ENCODE data around the gene STEAP2.
"Not testable (repeated sequence)": the region's sequence is repeated elsewhere in the genome, so short reads cannot be mapped to it uniquely, and the experiment has no call there.

Gene STEAP2

DNA sequence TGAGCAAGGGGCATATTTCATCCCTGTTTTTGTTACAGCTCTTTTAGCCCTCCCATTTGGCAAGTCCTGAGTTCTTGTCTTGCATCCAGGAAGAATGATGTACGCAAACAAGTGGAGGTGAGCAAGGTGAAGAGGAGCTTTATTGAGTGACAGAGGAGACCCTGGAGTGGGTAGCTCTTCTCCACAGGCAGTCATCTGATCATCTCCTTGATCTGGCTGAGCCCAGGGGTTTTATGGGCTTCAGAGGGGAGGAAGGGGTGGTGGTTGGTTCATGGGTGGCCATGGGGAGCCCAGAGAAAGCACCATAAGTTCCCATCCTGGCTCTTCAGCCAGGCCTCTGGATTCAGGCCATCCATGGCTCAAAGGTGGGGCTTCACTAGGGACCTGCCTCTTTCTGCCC, 35.3 kb upstream of the STEAP2 start:
- no peaks in the 10 kb centered on the region for H3K27me3 ChIP-seq (ENCODE audit: control insufficient read depth in 5 of 5, insufficient read depth in 4 of 5, low read length in 5 of 5)
- H3K36me3 ChIP-seq (ENCODE audit: control insufficient read depth in 5 of 5, insufficient read depth in 5 of 5, low read length in 5 of 5): no peaks in the 10 kb centered on the region
- H3K9me3 ChIP-seq (ENCODE audit: control insufficient read depth in 5 of 5, low read length in 5 of 5): no peaks in the 10 kb centered on the region
- no peak overlapping the region for H3K27ac ChIP-seq (ENCODE audit: low read depth, low read length)
- H3K4me1 ChIP-seq (ENCODE audit: control insufficient read depth in 5 of 5, insufficient read depth in 5 of 5, low read length in 5 of 5): no peaks in the 10 kb centered on the region
- H3K9ac ChIP-seq (ENCODE audit: low read length in 5 of 5): no peak overlapping the region
- H3K4me3 ChIP-seq (ENCODE audit: low read depth in 1 of 5, low read length in 5 of 5): no peak overlapping the region

DNA sequence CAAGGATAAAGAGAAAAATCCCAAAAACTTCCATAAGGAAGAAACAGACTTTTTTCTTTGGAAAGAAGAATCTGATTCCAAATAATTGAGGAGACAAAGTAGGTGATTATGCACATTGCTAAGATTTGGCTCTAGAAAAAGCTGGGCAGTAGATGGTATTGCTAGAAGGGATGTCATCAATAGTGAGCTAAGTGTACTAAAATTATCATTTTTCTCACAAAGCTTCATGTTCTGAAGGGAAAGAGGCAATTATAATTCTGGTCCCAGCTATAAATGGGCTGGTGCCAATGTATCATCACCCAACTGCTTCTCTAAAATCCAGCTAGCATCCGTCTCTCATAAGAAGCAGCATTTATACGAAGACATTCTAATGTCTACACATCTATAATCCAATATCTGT, 33.4 kb upstream of the STEAP2 start:
- Histone ChIP-seq H3K27me3 (ENCODE audit: control insufficient read depth in 5 of 5, insufficient read depth in 4 of 5, low read length in 5 of 5) (no peaks in the 10 kb centered on the region), H3K27ac (ENCODE audit: low read depth, low read length) (no peak overlapping the region), H3K4me3 (ENCODE audit: low read depth in 1 of 5, low read length in 5 of 5) (no peak overlapping the region), H3K9me3 (ENCODE audit: control insufficient read depth in 5 of 5, low read length in 5 of 5) (no peaks in the 10 kb centered on the region), H3K36me3 (ENCODE audit: control insufficient read depth in 5 of 5, insufficient read depth in 5 of 5, low read length in 5 of 5) (no peaks in the 10 kb centered on the region), H3K4me1 (ENCODE audit: control insufficient read depth in 5 of 5, insufficient read depth in 5 of 5, low read length in 5 of 5) (no peaks in the 10 kb centered on the region), H3K9ac (ENCODE audit: low read length in 5 of 5) (no peak overlapping the region)

DNA sequence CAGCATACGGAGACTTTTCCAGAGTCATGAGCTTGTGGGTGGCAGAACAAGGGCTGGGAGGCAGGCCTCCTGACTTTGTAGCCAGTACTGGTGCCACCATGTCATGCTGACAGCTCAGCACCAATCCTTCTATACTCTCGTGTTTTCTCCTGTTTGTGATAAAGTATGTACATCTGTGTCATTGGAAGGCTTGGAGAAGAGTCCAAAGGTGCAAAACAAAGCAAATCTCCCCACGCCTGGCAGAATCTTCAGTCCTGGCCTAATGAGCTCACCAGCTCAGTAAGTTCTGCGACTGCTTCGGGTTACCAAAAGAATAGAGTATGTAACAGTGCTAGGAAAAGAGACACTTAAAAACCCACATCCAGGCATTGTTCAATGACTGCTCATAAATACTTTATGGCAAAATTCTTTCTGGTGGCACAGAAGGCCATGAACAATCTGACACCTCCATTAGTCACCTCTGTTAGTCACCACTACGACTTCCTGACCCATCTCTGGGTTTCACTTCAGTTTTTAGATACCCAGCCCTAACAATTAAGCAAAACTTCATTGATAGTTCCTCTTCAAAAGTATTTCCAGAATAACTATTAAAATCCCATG, 32.8 kb upstream of the STEAP2 start:
- no peak overlapping the region for H3K27ac ChIP-seq (ENCODE audit: low read depth, low read length)
- H3K4me1 ChIP-seq (ENCODE audit: control insufficient read depth in 5 of 5, insufficient read depth in 5 of 5, low read length in 5 of 5): no peaks in the 10 kb centered on the region
- no peak overlapping the region for H3K4me3 ChIP-seq (ENCODE audit: low read depth in 1 of 5, low read length in 5 of 5)
- H3K36me3 ChIP-seq (ENCODE audit: control insufficient read depth in 5 of 5, insufficient read depth in 5 of 5, low read length in 5 of 5): no peaks in the 10 kb centered on the region
- no peak overlapping the region for H3K9ac ChIP-seq (ENCODE audit: low read length in 5 of 5)
- no peaks in the 10 kb centered on the region for H3K27me3 ChIP-seq (ENCODE audit: control insufficient read depth in 5 of 5, insufficient read depth in 4 of 5, low read length in 5 of 5)
- no peaks in the 10 kb centered on the region for H3K9me3 ChIP-seq (ENCODE audit: control insufficient read depth in 5 of 5, low read length in 5 of 5)

DNA sequence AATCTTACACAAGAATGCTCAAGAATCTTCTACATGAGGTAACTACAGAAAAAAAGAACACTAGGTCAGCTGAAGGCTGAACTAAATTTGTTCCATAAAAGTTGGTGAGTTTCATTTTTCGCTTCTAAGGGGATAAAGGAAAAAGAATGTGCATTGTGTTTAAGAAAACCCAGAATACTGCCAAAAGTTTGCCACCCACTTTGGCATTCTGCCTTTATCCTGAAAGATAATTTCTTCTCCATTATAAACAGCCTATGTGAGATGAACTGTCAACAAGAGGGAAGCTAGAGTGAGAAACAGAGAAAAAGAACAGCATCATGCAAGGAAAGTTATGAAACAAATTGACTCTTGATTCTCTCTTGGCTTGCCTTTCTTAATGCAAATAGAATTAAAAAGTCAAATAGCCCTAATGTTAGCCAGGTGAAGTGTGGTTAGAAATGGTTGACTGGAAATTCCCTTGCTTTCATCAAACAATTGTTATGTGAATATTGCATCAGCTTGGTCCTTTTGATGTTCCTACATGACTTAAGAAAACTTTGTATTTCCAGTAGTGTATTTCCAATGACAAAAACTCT, 31.4 kb upstream of the STEAP2 start:
- Histone ChIP-seq H3K4me1 (ENCODE audit: control insufficient read depth in 5 of 5, insufficient read depth in 5 of 5, low read length in 5 of 5) (peaks cover 0 to 4% (median 0%) of the 10 kb centered on the region in 5 donors), H3K36me3 (ENCODE audit: control insufficient read depth in 5 of 5, insufficient read depth in 5 of 5, low read length in 5 of 5) (no peaks in the 10 kb centered on the region), H3K27me3 (ENCODE audit: control insufficient read depth in 5 of 5, insufficient read depth in 4 of 5, low read length in 5 of 5) (no peaks in the 10 kb centered on the region), H3K4me3 (ENCODE audit: low read depth in 1 of 5, low read length in 5 of 5) (no peak overlapping the region), H3K9ac (ENCODE audit: low read length in 5 of 5) (no peak overlapping the region), H3K27ac (ENCODE audit: low read depth, low read length) (no peak overlapping the region), H3K9me3 (ENCODE audit: control insufficient read depth in 5 of 5, low read length in 5 of 5) (no peaks in the 10 kb centered on the region)

DNA sequence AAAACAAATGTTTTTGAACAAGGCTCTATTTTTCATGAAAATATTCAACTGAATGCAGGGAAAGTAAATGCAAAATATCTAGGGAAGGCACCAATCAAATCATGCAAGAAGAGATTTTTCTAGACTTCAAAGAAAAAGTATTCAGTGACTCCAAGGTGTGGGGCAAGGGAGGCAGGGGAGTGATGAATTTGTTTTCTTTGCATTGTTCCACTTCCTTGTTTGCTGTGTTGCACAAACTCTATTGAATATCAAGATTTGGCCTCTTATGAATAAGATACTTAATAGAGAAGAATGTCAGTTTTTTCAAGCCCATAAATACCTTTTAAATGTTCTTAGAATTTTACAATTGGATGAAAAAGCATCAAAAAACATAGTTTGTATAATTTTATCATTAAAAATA, 30.9 kb upstream of the STEAP2 start:
- no peaks in the 10 kb centered on the region for H3K9me3 ChIP-seq (ENCODE audit: control insufficient read depth in 5 of 5, low read length in 5 of 5)
- peaks cover 0 to 4% (median 0%) of the 10 kb centered on the region in 5 donors for H3K4me1 ChIP-seq (ENCODE audit: control insufficient read depth in 5 of 5, insufficient read depth in 5 of 5, low read length in 5 of 5)
- no peaks in the 10 kb centered on the region for H3K27me3 ChIP-seq (ENCODE audit: control insufficient read depth in 5 of 5, insufficient read depth in 4 of 5, low read length in 5 of 5)
- H3K9ac ChIP-seq (ENCODE audit: low read length in 5 of 5): no peak overlapping the region
- no peak overlapping the region for H3K27ac ChIP-seq (ENCODE audit: low read depth, low read length)
- no peaks in the 10 kb centered on the region for H3K36me3 ChIP-seq (ENCODE audit: control insufficient read depth in 5 of 5, insufficient read depth in 5 of 5, low read length in 5 of 5)
- no peak overlapping the region for H3K4me3 ChIP-seq (ENCODE audit: low read depth in 1 of 5, low read length in 5 of 5)

DNA sequence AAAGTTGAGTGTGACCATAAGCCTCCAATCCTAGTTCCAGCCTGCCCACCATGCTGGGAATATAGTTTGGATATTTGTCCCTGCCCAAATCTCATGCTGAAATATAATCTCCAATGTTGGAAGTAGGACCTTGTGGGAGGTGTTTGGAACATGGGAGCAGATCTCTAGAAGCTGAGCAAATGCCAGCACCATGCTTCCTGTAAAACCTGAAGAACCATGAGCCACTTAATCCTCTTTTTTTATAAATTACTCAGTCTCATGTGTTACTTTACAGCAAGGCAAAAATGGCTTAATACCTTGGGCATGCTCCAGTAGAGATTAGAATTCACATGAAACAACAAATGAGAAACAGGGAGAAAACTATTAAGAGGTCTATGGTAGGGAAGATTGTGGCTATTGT, 30.1 kb upstream of the STEAP2 start:
- H3K4me3 ChIP-seq (ENCODE audit: low read depth in 1 of 5, low read length in 5 of 5): no peak overlapping the region
- H3K27ac ChIP-seq (ENCODE audit: low read depth, low read length): no peak overlapping the region
- H3K4me1 ChIP-seq (ENCODE audit: control insufficient read depth in 5 of 5, insufficient read depth in 5 of 5, low read length in 5 of 5): peaks cover 0 to 4% (median 0%) of the 10 kb centered on the region in 5 donors

DNA sequence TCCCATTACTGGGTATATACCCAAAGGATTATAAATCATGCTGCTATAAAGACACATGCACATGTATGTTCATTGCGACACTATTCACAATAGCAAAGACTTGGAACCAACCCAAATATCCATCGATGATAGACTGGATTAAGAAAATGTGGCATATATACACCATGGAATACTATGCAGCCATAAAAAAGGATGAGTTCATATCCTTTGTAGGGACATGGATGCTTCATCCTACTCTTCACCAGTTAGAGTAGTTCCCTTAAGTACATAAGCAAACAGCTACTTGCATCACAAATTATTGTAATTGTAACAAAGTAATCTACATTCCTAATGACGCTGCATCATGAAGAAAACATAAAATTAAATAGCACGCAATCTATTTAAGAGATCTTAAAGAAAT, 25.2 kb upstream of the STEAP2 start:
- not testable (repeated sequence) for H3K4me3 ChIP-seq (ENCODE audit: low read depth in 1 of 5, low read length in 5 of 5); H3K27me3 ChIP-seq (ENCODE audit: control insufficient read depth in 5 of 5, insufficient read depth in 4 of 5, low read length in 5 of 5); H3K9ac ChIP-seq (ENCODE audit: low read length in 5 of 5); H3K4me1 ChIP-seq (ENCODE audit: control insufficient read depth in 5 of 5, insufficient read depth in 5 of 5, low read length in 5 of 5); H3K9me3 ChIP-seq (ENCODE audit: control insufficient read depth in 5 of 5, low read length in 5 of 5); H3K36me3 ChIP-seq (ENCODE audit: control insufficient read depth in 5 of 5, insufficient read depth in 5 of 5, low read length in 5 of 5); H3K27ac ChIP-seq (ENCODE audit: low read depth, low read length)

More for the DNA sequence above, 30.1 kb upstream of the STEAP2 start:
- no peaks in the 10 kb centered on the region for H3K27me3 ChIP-seq (ENCODE audit: control insufficient read depth in 5 of 5, insufficient read depth in 4 of 5, low read length in 5 of 5)
- H3K36me3 ChIP-seq (ENCODE audit: control insufficient read depth in 5 of 5, insufficient read depth in 5 of 5, low read length in 5 of 5): no peaks in the 10 kb centered on the region
- H3K9me3 ChIP-seq (ENCODE audit: control insufficient read depth in 5 of 5, low read length in 5 of 5): no peaks in the 10 kb centered on the region
- H3K9ac ChIP-seq (ENCODE audit: low read length in 5 of 5): no peak overlapping the region

DNA sequence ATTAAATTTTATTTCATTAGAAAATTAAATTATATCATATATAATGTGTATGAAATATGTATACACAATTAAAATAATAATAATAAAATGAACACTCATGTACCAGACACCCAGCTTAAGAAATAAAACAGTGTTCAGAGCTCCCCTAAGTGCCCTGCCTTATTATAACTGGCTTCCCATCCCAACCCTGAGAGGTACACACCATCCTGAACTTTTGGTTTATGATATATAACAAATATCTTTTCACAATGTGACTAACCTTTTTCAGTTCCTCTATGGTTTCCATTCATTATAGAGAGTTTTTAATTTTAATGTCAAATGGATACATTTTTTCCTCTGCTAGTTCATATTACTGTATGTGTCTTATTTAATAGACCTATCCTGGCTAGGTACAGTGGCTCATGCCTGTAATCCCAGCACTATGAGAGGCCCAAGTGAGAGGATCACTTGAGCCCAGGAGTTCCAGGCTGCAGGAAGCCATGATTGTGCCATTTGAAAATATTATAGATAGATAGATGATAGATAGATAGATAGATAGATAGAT, 24.0 kb upstream of the STEAP2 start:
- no peak overlapping the region for H3K9ac ChIP-seq (ENCODE audit: low read length in 5 of 5)
- no peaks in the 10 kb centered on the region for H3K27me3 ChIP-seq (ENCODE audit: control insufficient read depth in 5 of 5, insufficient read depth in 4 of 5, low read length in 5 of 5)
- no peak overlapping the region for H3K4me3 ChIP-seq (ENCODE audit: low read depth in 1 of 5, low read length in 5 of 5)
- peaks cover 0 to 4% (median 0%) of the 10 kb centered on the region in 5 donors for H3K4me1 ChIP-seq (ENCODE audit: control insufficient read depth in 5 of 5, insufficient read depth in 5 of 5, low read length in 5 of 5)
- peaks cover 0 to 9% (median 4%) of the 10 kb centered on the region in 5 donors for H3K9me3 ChIP-seq (ENCODE audit: control insufficient read depth in 5 of 5, low read length in 5 of 5)
- no peaks in the 10 kb centered on the region for H3K36me3 ChIP-seq (ENCODE audit: control insufficient read depth in 5 of 5, insufficient read depth in 5 of 5, low read length in 5 of 5)
- H3K27ac ChIP-seq (ENCODE audit: low read depth, low read length): no peak overlapping the region

DNA sequence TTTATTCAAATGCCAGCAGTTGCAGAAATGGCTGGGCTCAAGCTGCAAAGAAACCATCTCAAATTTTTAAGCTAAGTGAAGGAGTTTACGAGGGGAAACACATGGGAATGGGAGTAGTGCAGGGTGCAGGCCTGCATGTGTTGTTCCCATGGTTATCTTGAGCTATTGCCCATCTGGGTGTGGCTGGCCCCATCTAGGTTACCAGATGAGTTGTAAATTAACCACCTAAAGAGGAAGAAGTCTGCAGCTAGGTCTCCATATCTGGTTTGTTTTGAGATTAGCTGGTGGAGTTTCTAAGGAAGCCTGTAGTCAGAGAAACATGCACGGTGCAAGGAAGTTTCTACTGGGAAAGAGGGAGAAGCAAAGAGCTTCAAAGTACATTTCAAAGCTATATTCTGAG, 23.3 kb upstream of the STEAP2 start:
- Histone ChIP-seq H3K9me3 (ENCODE audit: control insufficient read depth in 5 of 5, low read length in 5 of 5) (peaks cover 0 to 9% (median 4%) of the 10 kb centered on the region in 5 donors), H3K27ac (ENCODE audit: low read depth, low read length) (no peak overlapping the region), H3K4me3 (ENCODE audit: low read depth in 1 of 5, low read length in 5 of 5) (no peak overlapping the region), H3K9ac (ENCODE audit: low read length in 5 of 5) (no peak overlapping the region), H3K27me3 (ENCODE audit: control insufficient read depth in 5 of 5, insufficient read depth in 4 of 5, low read length in 5 of 5) (no peaks in the 10 kb centered on the region), H3K36me3 (ENCODE audit: control insufficient read depth in 5 of 5, insufficient read depth in 5 of 5, low read length in 5 of 5) (no peaks in the 10 kb centered on the region), H3K4me1 (ENCODE audit: control insufficient read depth in 5 of 5, insufficient read depth in 5 of 5, low read length in 5 of 5) (peaks cover 0 to 8% (median 3%) of the 10 kb centered on the region in 5 donors)

DNA sequence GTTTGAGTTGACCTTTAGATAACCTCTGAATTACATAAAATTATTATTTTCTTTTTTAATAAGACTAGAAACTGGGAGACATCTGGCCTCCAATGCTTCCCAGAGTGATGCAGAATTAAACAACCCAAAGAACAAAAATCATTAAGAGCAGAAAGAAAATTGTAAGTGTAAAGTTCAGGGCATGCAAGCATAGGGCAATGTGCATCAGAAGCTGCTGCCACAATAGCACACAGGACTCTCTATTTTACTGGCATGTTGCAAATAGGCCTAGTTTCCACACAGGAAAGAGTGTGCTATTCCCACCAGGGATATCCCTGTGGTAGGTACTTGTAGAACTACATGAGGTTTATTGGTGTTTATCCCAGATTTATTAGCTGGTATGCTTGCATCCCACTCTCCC, 20.5 kb upstream of the STEAP2 start:
- Histone ChIP-seq H3K36me3 (ENCODE audit: control insufficient read depth in 5 of 5, insufficient read depth in 5 of 5, low read length in 5 of 5) (no peaks in the 10 kb centered on the region), H3K27ac (ENCODE audit: low read depth, low read length) (no peak overlapping the region), H3K9me3 (ENCODE audit: control insufficient read depth in 5 of 5, low read length in 5 of 5) (peaks cover 0 to 9% (median 4%) of the 10 kb centered on the region in 5 donors), H3K27me3 (ENCODE audit: control insufficient read depth in 5 of 5, insufficient read depth in 4 of 5, low read length in 5 of 5) (no peaks in the 10 kb centered on the region), H3K4me1 (ENCODE audit: control insufficient read depth in 5 of 5, insufficient read depth in 5 of 5, low read length in 5 of 5) (peaks cover 0 to 28% (median 14%) of the 10 kb centered on the region in 5 donors), H3K9ac (ENCODE audit: low read length in 5 of 5) (no peak overlapping the region), H3K4me3 (ENCODE audit: low read depth in 1 of 5, low read length in 5 of 5) (no peak overlapping the region)
